ENCODE data around the gene NDUFS8. TPM values are rescaled to one million over a fixed set of nuclear protein-coding genes. Genes with fewer than 3 reads are reported as not detected.

The NDUFS8 gene
- total RNA-seq, 4 donors from 2014 or later = 112 to 192 (median 135) TPM

- Histone ChIP-seq H3K9me3 (no peaks in the 10 kb centered on the region), H3K27me3 (no peaks in the 10 kb centered on the region), H3K4me3 (no peak overlapping the region), H3K4me1 (peaks cover 0 to 12% (median 0%) of the 10 kb centered on the region in 3 donors), H3K36me3 (peaks cover 0 to 10% (median 0%) of the 10 kb centered on the region in 3 donors), H3K27ac (no peak overlapping the region)
- TF ChIP-seq POLR2A (IDR thresholded peaks at IDR 0.05) (no peak), CTCF (IDR thresholded peaks at IDR 0.05) (no peak)
- DNase-seq = no peak
- intact Hi-C loops (cut with DNase I) = no loop called here
- 92 to 96% methylated on average over 3 of the region's 3 CpGs for WGBS, 2 donors
Observed at GRCh38 chr11:68083517-68083916, 53.0 kb downstream of the NDUFS8 start.

Small RNA genes lying within 50 kb of the gene (small RNA-seq; reads per million reads assigned to genes)
- gene MIR6753 = 0 to 0.15 (median 0) reads per million in 4 donors

Other genes with a start within 250 kb of the NDUFS8 start
- gene UNC93B1, start 26.6 kb upstream of the NDUFS8 start, total RNA-seq = 10 to 100 TPM; 13.5 to 38.0 (median 31.5) TPM
- 10 to 100 TPM in 2 of 4 donors, 1 to 10 TPM in 2; 1.6 to 15.7 (median 8.0) TPM for gene ALDH3B1, start 20.4 kb upstream of the NDUFS8 start, total RNA-seq
- gene TCIRG1, start 8.3 kb downstream of the NDUFS8 start, total RNA-seq = 10 to 100 TPM; 46.6 to 70.5 (median 63.5) TPM
- gene CHKA, start 90.7 kb downstream of the NDUFS8 start, total RNA-seq = 10 to 100 TPM in 1 of 4 donors, 1 to 10 TPM in 3; 1.1 to 13.0 (median 4.2) TPM
- 10 to 100 TPM; 18.4 to 37.6 (median 21.9) TPM for gene KMT5B, start 182.6 kb downstream of the NDUFS8 start, total RNA-seq
- 10 to 100 TPM; 11.4 to 23.3 (median 12.6) TPM for gene C11orf24, start 241.3 kb downstream of the NDUFS8 start, total RNA-seq